Thoracic aorta (tissue), 2 donors: Measurements from ENCODE around the gene LTB. TPM values are rescaled to one million over a fixed set of nuclear protein-coding genes. Genes with fewer than 3 reads are reported as not detected.

Experiments used
- ATAC-seq: fragments of 150-250 bp; one replicate; pipeline ENCODE4 v1.8.0; 2017; ENCODE audit warnings: low read depth; ENCODE audit not compliant: insufficient number of reproducible peaks, low FRiP score
- DNase-seq: peaks from one replicate; pipeline ENCODE4 v3.0.0-alpha.2; 2020; ENCODE audit warnings: low spot score
- H3K27ac ChIP-seq, 2 donors: fragments of 200-600 bp; sonication (generic); 1 replicate in 1 of 2; 2 replicates in 1 of 2; pipeline ENCODE4 v1.5.1; 2016; ENCODE audit warnings: mild to moderate bottlenecking in 2 of 2, moderate library complexity in 2 of 2
- H3K27me3 ChIP-seq: fragments of 200-600 bp; sonication (generic); replicated peaks from 2 replicates; pipeline ENCODE4 v1.6.0; 2016; ENCODE audit warnings: mild to moderate bottlenecking; ENCODE audit not compliant: insufficient read depth
- H3K36me3 ChIP-seq: fragments of 200-600 bp; sonication (generic); one replicate; pipeline ENCODE4 v1.5.1; 2016
- H3K4me1 ChIP-seq, 2 donors: fragments of 200-600 bp; sonication (generic); 1 replicate in 1 of 2; 2 replicates in 1 of 2; pipeline versions ENCODE4 v1.5.1 to v1.6.0; 2016; ENCODE audit warnings: low read depth in 2 of 2, mild to moderate bottlenecking in 1 of 2; ENCODE audit not compliant: control insufficient read depth in 1 of 2
- H3K4me3 ChIP-seq: fragments of 200-600 bp; sonication (generic); 2 replicates; pipeline ENCODE4 v1.5.1; 2016; ENCODE audit warnings: mild to moderate bottlenecking
- H3K9me3 ChIP-seq: fragments of 200-600 bp; sonication (generic); 2 replicates; pipeline ENCODE4 v1.5.1; 2016
- total RNA-seq, 2 donors: library from RNA; depleted of rRNA; stranded (reverse); fragments of >200 nt; gene quantifications; one replicate each; pipeline versions ENCODE4 v1.1.0 to v1.2.3, GENCODE V29; 2016
- TF ChIP-seq, protein P1 (sequence below): fragments of 200-600 bp; sonication (generic); IDR thresholded peaks from one replicate; pipeline ENCODE4 v1.5.1; 2019; ENCODE audit warnings: antibody characterized with exemption

LTB gene
- total RNA-seq, 2 donors from 2014 or later: not detected

DNA sequence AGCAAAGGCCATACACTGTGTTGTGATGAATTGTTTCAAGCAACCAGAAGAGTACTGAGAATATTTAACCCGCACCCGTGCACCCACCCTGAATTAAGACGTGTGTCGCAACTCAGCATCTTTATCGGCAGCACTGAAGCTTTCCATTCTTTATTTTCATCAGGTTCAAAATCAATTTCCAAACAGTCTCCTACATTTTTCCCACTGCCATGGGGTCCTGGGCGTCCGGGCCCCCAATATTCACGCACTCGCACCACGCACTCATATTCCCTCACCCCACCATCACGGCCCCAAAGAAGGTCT lies 1.8 kb downstream of the LTB start:
- Histone ChIP-seq H3K9me3 (no peaks in the 10 kb centered on the region), H3K4me3 (peak overlapping the region; percentile 94), H3K27me3 (no peaks in the 10 kb centered on the region), H3K4me1 (peaks cover 6 to 17% of the 10 kb centered on the region in 2 donors), H3K27ac (peak overlapping the region; percentile 42 to 70), H3K36me3 (no peaks in the 10 kb centered on the region)
- TF ChIP-seq, protein P1, sequence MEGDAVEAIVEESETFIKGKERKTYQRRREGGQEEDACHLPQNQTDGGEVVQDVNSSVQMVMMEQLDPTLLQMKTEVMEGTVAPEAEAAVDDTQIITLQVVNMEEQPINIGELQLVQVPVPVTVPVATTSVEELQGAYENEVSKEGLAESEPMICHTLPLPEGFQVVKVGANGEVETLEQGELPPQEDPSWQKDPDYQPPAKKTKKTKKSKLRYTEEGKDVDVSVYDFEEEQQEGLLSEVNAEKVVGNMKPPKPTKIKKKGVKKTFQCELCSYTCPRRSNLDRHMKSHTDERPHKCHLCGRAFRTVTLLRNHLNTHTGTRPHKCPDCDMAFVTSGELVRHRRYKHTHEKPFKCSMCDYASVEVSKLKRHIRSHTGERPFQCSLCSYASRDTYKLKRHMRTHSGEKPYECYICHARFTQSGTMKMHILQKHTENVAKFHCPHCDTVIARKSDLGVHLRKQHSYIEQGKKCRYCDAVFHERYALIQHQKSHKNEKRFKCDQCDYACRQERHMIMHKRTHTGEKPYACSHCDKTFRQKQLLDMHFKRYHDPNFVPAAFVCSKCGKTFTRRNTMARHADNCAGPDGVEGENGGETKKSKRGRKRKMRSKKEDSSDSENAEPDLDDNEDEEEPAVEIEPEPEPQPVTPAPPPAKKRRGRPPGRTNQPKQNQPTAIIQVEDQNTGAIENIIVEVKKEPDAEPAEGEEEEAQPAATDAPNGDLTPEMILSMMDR: no peak
- DNase-seq: no peak
- ATAC-seq: no peak

DNA sequence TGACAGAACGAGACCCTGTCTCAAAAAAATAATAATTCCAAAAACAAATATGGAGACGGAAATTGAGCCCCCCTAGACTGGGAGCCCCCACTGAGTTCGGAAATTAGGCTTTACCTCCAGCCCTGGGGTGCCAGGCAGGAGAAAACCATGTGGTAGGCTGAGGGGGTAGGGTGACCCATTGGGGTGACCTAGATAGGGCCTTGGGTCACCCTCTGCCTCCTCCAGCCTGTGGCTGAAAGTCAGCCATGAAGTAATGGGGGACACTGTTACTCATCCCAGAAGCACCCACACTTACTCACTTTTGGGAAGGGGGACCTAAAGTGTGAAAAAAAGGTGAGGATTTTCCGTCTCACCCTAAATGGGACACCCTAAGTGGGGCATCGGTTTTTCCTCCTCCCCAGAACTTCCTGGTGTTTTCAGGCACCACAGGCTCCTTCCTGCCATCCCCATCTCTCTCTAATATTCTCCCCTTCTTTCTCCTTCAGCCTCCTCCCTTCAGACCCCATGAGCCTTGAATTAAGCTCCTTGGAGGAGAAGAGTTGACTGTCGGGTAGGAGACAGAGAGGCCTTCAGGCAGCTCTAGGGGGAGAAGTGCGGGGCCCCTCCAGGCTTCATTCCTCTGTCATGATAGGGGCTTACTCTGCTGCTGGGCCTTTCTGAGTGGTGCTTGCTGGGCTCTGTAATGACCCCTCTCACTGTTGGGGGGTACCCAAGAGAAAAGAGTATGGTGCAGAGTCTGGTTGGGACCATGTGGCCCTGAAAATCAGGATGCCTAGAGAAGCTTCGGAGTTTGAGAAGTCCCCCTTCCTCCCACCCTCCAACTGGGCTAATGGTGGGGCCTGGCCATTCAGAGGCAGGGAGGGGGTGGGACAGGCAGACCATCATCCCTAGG lies 2.4 kb downstream of the LTB start:
- Histone ChIP-seq H3K27ac (no peak overlapping the region), H3K36me3 (no peaks in the 10 kb centered on the region), H3K27me3 (no peaks in the 10 kb centered on the region), H3K4me3 (no peak overlapping the region), H3K4me1 (peaks cover 3 to 17% of the 10 kb centered on the region in 2 donors), H3K9me3 (no peaks in the 10 kb centered on the region)
- DNase-seq: no peak
- no peak for ATAC-seq
- TF ChIP-seq, protein P1: no peak

DNA sequence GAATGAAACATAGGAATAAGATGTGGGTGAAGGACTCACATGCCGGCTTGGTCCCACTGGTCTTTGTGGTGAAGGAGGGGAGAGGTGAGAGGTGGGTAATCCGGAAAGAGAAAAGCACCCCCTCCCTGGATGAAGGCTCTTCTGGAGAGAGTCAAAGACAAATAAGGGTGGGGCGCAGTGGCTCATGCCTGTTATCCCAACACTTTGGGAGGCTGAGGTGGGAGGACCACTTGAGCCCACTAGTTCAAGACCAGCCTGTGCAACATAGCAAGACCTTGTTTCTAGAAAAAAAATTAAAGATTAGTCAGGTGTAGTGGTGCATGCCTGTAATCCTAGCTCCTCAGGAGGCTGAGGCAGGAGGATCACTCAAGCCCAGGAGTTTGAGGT lies 3.1 kb downstream of the LTB start:
- Histone ChIP-seq H3K27me3 (no peaks in the 10 kb centered on the region), H3K4me3 (no peak overlapping the region), H3K4me1 (peaks cover 3 to 17% of the 10 kb centered on the region in 2 donors), H3K36me3 (no peaks in the 10 kb centered on the region), H3K27ac (no peak overlapping the region), H3K9me3 (no peaks in the 10 kb centered on the region)
- DNase-seq: no peak
- TF ChIP-seq, protein P1: no peak
- no peak for ATAC-seq

DNA sequence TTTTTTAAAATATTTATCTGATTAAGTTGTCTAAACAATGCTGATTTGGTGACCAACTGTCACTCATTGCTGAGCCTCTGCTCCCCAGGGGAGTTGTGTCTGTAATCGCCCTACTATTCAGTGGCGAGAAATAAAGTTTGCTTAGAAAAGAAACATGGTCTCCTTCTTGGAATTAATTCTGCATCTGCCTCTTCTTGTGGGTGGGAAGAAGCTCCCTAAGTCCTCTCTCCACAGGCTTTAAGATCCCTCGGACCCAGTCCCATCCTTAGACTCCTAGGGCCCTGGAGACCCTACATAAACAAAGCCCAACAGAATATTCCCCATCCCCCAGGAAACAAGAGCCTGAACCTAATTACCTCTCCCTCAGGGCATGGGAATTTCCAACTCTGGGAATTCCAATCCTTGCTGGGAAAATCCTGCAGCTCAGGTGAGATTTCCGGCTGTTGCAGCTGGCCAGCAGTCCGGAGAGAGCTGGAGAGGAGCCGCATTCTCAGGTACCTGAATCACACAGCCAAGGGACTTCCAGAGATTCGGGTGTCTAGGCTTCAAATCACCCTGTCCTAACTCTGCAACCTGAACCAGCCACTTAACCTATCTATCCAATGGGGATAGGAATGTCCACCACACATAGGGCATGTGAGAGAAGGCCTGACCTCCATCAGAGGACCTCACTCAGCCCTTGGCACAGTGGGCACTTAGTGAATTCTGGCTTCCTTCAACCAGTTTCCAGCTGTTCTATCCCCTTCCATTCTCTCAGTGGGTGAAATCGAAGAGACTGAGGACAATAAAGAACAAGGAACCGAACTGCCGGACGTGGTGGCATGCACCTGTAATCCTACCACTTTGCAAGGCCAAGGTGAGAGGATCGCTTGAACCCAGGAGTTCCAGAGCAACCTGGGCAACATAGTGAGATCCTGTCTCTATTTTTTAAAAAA lies 3.8 kb downstream of the LTB start:
- Histone ChIP-seq H3K27me3 (no peaks in the 10 kb centered on the region), H3K9me3 (no peaks in the 10 kb centered on the region), H3K4me1 (peaks cover 3 to 17% of the 10 kb centered on the region in 2 donors), H3K4me3 (no peak overlapping the region), H3K36me3 (no peaks in the 10 kb centered on the region), H3K27ac (no peak overlapping the region)
- TF ChIP-seq, protein P1: no peak
- no peak for DNase-seq
- no peak for ATAC-seq

DNA sequence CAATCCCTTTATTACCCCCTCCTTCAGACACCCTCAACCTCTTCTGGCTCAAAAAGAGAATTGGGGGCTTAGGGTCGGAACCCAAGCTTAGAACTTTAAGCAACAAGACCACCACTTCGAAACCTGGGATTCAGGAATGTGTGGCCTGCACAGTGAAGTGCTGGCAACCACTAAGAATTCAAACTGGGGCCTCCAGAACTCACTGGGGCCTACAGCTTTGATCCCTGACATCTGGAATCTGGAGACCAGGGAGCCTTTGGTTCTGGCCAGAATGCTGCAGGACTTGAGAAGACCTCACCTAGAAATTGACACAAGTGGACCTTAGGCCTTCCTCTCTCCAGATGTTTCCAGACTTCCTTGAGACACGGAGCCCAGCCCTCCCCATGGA lies 4.7 kb downstream of the LTB start:
- Histone ChIP-seq H3K9me3 (no peaks in the 10 kb centered on the region), H3K4me3 (no peak overlapping the region), H3K36me3 (no peaks in the 10 kb centered on the region), H3K27ac (no peak overlapping the region), H3K27me3 (no peaks in the 10 kb centered on the region), H3K4me1 (peaks cover 3 to 17% of the 10 kb centered on the region in 2 donors)
- ATAC-seq (no peak), DNase-seq (no peak)
- TF ChIP-seq, protein P1: no peak
